Measurements from ENCODE around the gene HMGN4. TPM values are rescaled to one million over a fixed set of nuclear protein-coding genes. Genes with fewer than 3 reads are reported as not detected.
"Not testable (repeated sequence)": the region's sequence is repeated elsewhere in the genome, so short reads cannot be mapped to it uniquely, and the experiment has no call there.

The HMGN4 gene
- total RNA-seq, 2 experiments from 2014 or later = 108 to 109 TPM

GRCh38 chr6:26511033-26511432 is 27.1 kb upstream of the HMGN4 start:
- H3K9me3 Mint-ChIP-seq; DNase-seq; H3K4me1 Mint-ChIP-seq; H3K27ac Mint-ChIP-seq; CTCF ChIA-PET; POLR2A ChIA-PET; H3K27me3 Mint-ChIP-seq; H3K36me3 Mint-ChIP-seq (ENCODE audit: low read depth); H3K4me3 Mint-ChIP-seq: not testable (repeated sequence)

DNA sequence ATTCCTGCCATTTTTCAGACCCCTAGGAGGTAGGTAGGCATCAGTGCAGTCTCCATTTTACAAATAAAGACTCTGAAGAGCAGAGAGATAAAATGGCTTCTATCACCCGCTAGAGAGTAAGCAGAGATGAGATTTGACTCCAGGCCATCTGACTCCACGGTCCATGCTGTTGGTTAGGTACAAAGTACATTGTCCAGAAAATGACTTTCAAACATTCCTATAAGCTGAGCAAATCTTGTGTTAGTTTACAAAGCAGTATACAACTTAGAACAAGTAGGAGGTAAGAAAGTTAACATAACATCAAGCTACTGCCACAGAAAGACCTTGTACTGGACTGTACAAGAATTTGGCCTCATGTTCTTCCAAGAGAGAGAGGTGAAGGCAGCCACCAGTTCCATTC is 23.2 kb upstream of the HMGN4 start:
- peaks cover 1% of the 10 kb centered on the region for H3K27me3 Mint-ChIP-seq
- H3K4me1 Mint-ChIP-seq = peaks cover 3% of the 10 kb centered on the region
- H3K27ac Mint-ChIP-seq = no peak overlapping the region
- no peaks in the 10 kb centered on the region for H3K36me3 Mint-ChIP-seq (ENCODE audit: low read depth)
- H3K4me3 Mint-ChIP-seq = no peak overlapping the region
- ChIA-PET POLR2A (no interaction called here), CTCF (no interaction called here)
- DNase-seq = no peak
- H3K9me3 Mint-ChIP-seq = no peaks in the 10 kb centered on the region

GRCh38 chr6:26516481-26517427 is 21.4 kb upstream of the HMGN4 start:
- H3K4me1 Mint-ChIP-seq = peaks cover 14% of the 10 kb centered on the region
- no peak for DNase-seq
- H3K9me3 Mint-ChIP-seq = no peaks in the 10 kb centered on the region
- CTCF ChIA-PET = no interaction called here
- peak overlapping the region; percentile 16 for H3K27ac Mint-ChIP-seq
- POLR2A ChIA-PET = interaction anchor here (4.8 kb wide), 1 partner anchor 43 kb away, joined by 32 read pairs; no protein-coding TSS in a partner anchor
- no peaks in the 10 kb centered on the region for H3K27me3 Mint-ChIP-seq
- H3K36me3 Mint-ChIP-seq (ENCODE audit: low read depth) = peaks cover 5% of the 10 kb centered on the region
- no peak overlapping the region for H3K4me3 Mint-ChIP-seq

- ChIA-PET POLR2A (interaction anchor here (1.7 to 4.8 kb wide), 4 partner anchors 14 to 45 kb away, joined by 3 to 35 read pairs (median 33); partner anchors contain the start of gene HMGN4), CTCF (interaction anchor here (1.1 to 1.5 kb wide), 3 partner anchors 14 to 188 kb away, joined by 3 to 5 read pairs (median 3); no protein-coding TSS in a partner anchor)
- Mint-ChIP-seq H3K27ac (no peak overlapping the region), H3K36me3 (ENCODE audit: low read depth) (peaks cover 5% of the 10 kb centered on the region), H3K4me3 (no peak overlapping the region), H3K4me1 (peaks cover 31% of the 10 kb centered on the region), H3K9me3 (no peaks in the 10 kb centered on the region), H3K27me3 (no peaks in the 10 kb centered on the region)
- DNase-seq = no peak
Observed at GRCh38 chr6:26519359-26519758, 18.8 kb upstream of the HMGN4 start.

GRCh38 chr6:26520237-26520849 is 17.8 kb upstream of the HMGN4 start:
- H3K27me3 Mint-ChIP-seq = no peaks in the 10 kb centered on the region
- peaks cover 32% of the 10 kb centered on the region for H3K4me1 Mint-ChIP-seq
- peak overlapping the region; percentile 71 for H3K4me3 Mint-ChIP-seq
- H3K9me3 Mint-ChIP-seq = no peaks in the 10 kb centered on the region
- H3K36me3 Mint-ChIP-seq (ENCODE audit: low read depth) = peaks cover 5% of the 10 kb centered on the region
- ChIA-PET CTCF (interaction anchor here (1.0 to 2.5 kb wide), 6 partner anchors 13 to 189 kb away, joined by 3 to 6 read pairs (median 4); partner anchors contain the start of gene HMGN4), POLR2A (interaction anchor here (0.9 to 4.8 kb wide), 7 partner anchors 13 to 237 kb away, joined by 3 to 35 read pairs (median 8); partner anchors contain the start of gene HMGN4)
- H3K27ac Mint-ChIP-seq = peak overlapping the region; percentile 82
- no peak for DNase-seq

GRCh38 chr6:26520850-26521599 is 17.1 kb upstream of the HMGN4 start:
- DNase-seq = peak; percentile 86
- peaks cover 32% of the 10 kb centered on the region for H3K4me1 Mint-ChIP-seq
- no peaks in the 10 kb centered on the region for H3K9me3 Mint-ChIP-seq
- H3K36me3 Mint-ChIP-seq (ENCODE audit: low read depth) = peaks cover 5% of the 10 kb centered on the region
- H3K27ac Mint-ChIP-seq = peak overlapping the region; percentile 88
- peak overlapping the region; percentile 75 for H3K4me3 Mint-ChIP-seq
- no peaks in the 10 kb centered on the region for H3K27me3 Mint-ChIP-seq
- ChIA-PET CTCF (interaction anchor here (1.0 to 2.5 kb wide), 5 partner anchors 12 to 190 kb away, joined by 3 to 6 read pairs (median 4); partner anchors contain the start of gene HMGN4), POLR2A (interaction anchor here (1.3 to 4.8 kb wide), 5 partner anchors 12 to 235 kb away, joined by 3 to 35 read pairs (median 32); partner anchors contain the start of gene HMGN4)

- ChIA-PET CTCF (interaction anchor here (1.0 to 2.5 kb wide), 3 partner anchors 12 to 180 kb away, joined by 4 to 6 read pairs (median 4); partner anchors contain the start of gene HMGN4), POLR2A (interaction anchor here (0.9 to 4.8 kb wide), 6 partner anchors 12 to 127 kb away, joined by 3 to 35 read pairs (median 20); partner anchors contain the start of gene HMGN4)
- Mint-ChIP-seq H3K36me3 (ENCODE audit: low read depth) (peaks cover 5% of the 10 kb centered on the region), H3K27ac (peak overlapping the region; percentile 88), H3K4me3 (peak overlapping the region; percentile 75), H3K9me3 (no peaks in the 10 kb centered on the region), H3K4me1 (peaks cover 32% of the 10 kb centered on the region), H3K27me3 (no peaks in the 10 kb centered on the region)
- peak; percentile 75 for DNase-seq
Observed at GRCh38 chr6:26521600-26522391, 16.4 kb upstream of the HMGN4 start.

GRCh38 chr6:26522486-26523228 is 15.5 kb upstream of the HMGN4 start:
- peak overlapping the region; percentile 75 for H3K4me3 Mint-ChIP-seq
- H3K9me3 Mint-ChIP-seq; H3K27me3 Mint-ChIP-seq; H3K36me3 Mint-ChIP-seq (ENCODE audit: low read depth); DNase-seq: not testable (repeated sequence)
- peak overlapping the region; percentile 88 for H3K27ac Mint-ChIP-seq
- ChIA-PET CTCF (interaction anchor here (0.8 to 2.5 kb wide), 2 partner anchors 15 to 181 kb away, joined by 4 to 6 read pairs; no protein-coding TSS in a partner anchor), POLR2A (interaction anchor here (0.9 to 4.4 kb wide), 5 partner anchors 11 to 128 kb away, joined by 3 to 35 read pairs (median 8); partner anchors contain the start of gene HMGN4)
- H3K4me1 Mint-ChIP-seq = peaks cover 32% of the 10 kb centered on the region

DNA sequence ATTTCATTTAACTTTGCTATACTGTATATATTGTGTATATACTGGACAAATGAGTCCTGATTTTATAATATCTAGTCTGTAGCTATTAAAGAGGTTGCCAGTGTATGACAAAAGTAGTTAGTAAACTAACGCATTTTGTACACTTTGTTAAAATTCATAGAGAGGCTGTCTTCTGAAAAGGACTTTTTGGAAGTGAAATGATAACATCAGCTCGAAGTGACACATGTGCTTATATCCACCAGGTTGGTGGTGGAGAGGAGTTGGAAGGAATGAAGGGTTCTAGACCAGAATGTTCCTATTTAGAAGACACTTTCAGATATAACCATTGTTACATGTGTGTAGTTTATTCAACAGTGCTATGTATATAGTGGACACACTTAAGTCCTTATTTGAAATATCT is 13.9 kb upstream of the HMGN4 start:
- CTCF ChIA-PET; DNase-seq; H3K27me3 Mint-ChIP-seq; H3K27ac Mint-ChIP-seq; H3K4me3 Mint-ChIP-seq; H3K9me3 Mint-ChIP-seq; H3K36me3 Mint-ChIP-seq (ENCODE audit: low read depth): not testable (repeated sequence)
- peaks cover 32% of the 10 kb centered on the region for H3K4me1 Mint-ChIP-seq
- POLR2A ChIA-PET = interaction anchor here (1.1 to 1.4 kb wide), 3 partner anchors 9 to 29 kb away, joined by 3 to 5 read pairs (median 3); no protein-coding TSS in a partner anchor

DNA sequence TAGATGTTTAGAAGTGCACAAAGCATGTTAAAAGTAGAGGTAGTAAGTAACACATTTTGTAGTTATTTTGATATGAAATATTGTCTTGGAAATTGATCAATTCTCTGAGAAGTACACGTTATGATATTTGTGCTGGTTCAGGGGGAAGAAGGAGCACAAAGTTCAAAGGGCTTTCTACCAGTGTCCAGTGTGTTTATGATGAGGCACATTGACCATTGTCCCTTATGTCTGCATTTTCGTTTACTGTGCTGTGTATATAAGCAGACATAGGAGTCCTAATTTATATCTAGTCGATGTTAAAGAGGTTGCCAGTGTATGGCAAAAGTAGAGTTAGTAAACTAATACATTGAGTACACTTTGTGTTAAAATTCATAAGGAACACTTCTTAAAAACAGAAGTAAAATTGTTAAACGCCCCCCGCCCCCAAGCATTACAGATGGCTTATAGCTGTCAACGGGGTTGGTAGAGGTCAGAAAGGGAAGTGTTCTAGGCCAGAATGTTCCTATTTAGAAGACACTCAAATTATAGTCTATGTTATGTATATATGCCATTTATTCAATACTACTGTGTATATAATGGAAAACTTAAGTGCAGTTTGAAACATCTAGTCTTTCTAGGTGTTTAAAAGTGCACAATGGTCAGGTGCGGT is 13.3 kb upstream of the HMGN4 start:
- H3K27me3 Mint-ChIP-seq = no peaks in the 10 kb centered on the region
- H3K36me3 Mint-ChIP-seq (ENCODE audit: low read depth) = peaks cover 5% of the 10 kb centered on the region
- POLR2A ChIA-PET = interaction anchor here (1.2 to 1.4 kb wide), 2 partner anchors 8 to 29 kb away, joined by 3 to 5 read pairs; no protein-coding TSS in a partner anchor
- no peak overlapping the region for H3K27ac Mint-ChIP-seq
- CTCF ChIA-PET = interaction anchor here (0.7 kb wide), 1 partner anchor 44 kb away, joined by 3 read pairs; no protein-coding TSS in a partner anchor
- no peak overlapping the region for H3K4me3 Mint-ChIP-seq
- H3K9me3 Mint-ChIP-seq = no peaks in the 10 kb centered on the region
- DNase-seq = no peak
- H3K4me1 Mint-ChIP-seq = peaks cover 30% of the 10 kb centered on the region

- Mint-ChIP-seq H3K4me1 (peaks cover 23% of the 10 kb centered on the region), H3K27me3 (no peaks in the 10 kb centered on the region), H3K36me3 (ENCODE audit: low read depth) (peaks cover 5% of the 10 kb centered on the region), H3K27ac (no peak overlapping the region), H3K9me3 (no peaks in the 10 kb centered on the region), H3K4me3 (no peak overlapping the region)
- DNase-seq = no peak
- POLR2A ChIA-PET = interaction anchor here (1.2 kb wide), 1 partner anchor 11 kb away, joined by 4 read pairs; no protein-coding TSS in a partner anchor
- CTCF ChIA-PET = no interaction called here
Observed at GRCh38 chr6:26525838-26526237, 12.3 kb upstream of the HMGN4 start.
